Naive thymus-derived CD8-positive, alpha-beta T cell (primary cell): ENCODE measurements around the gene SLC9C2. TPM values are rescaled to one million over a fixed set of nuclear protein-coding genes. Genes with fewer than 3 reads are reported as not detected.
"Not testable (repeated sequence)": the region's sequence is repeated elsewhere in the genome, so short reads cannot be mapped to it uniquely, and the experiment has no call there.

Source experiments
- ATAC-seq, 2 donors: fragments of 150-1000 bp; cut with Tn5 transposase in 1 of 2; sonication (Bioruptor Pico), chemical (Tn5 transposase) in 1 of 2; 1 replicate in 1 of 2; 2 replicates in 1 of 2; pipeline ENCODE4 v1.10.0; 2021; ENCODE audit warnings: mild to moderate bottlenecking in 2 of 2, moderate library complexity in 2 of 2
- POLR2A ChIA-PET: fragments of 350-600 bp; sonication (Branson Sonifier 250); formaldehyde crosslinking; loops from one replicate; lab custom pipeline; 2021; ENCODE audit warnings: antibody characterized with exemption; lab: Charles Lee
- DNase-seq, 10 donors: peaks; one replicate each; pipeline versions ENCODE4 v3.0.0 to v3.0.0-alpha.2; 2020 to 2022
- H3K27ac Mint-ChIP-seq, 10 donors: one replicate each; pipeline ENCODE4 v1.8.0; 2020 to 2022; ENCODE audit warnings: mild to moderate bottlenecking in 10 of 10, mixed read lengths in 10 of 10, moderate library complexity in 4 of 10, inconsistent platforms in 1 of 10
- H3K27me3 Mint-ChIP-seq, 5 donors: one replicate each; pipeline ENCODE4 v1.8.0; 2021 to 2022; ENCODE audit warnings: mixed read lengths in 5 of 5
- H3K36me3 Mint-ChIP-seq, 3 donors: one replicate each; pipeline ENCODE4 v1.8.0; 2020 to 2022; ENCODE audit warnings: mixed read lengths in 3 of 3, mild to moderate bottlenecking in 2 of 3, inconsistent platforms in 1 of 3
- H3K4me1 Mint-ChIP-seq, 4 donors: one replicate each; pipeline ENCODE4 v1.8.0; 2021 to 2022; ENCODE audit warnings: mixed read lengths in 4 of 4
- H3K4me3 Mint-ChIP-seq, 10 donors: one replicate each; pipeline ENCODE4 v1.8.0; 2020 to 2022; ENCODE audit warnings: mild to moderate bottlenecking in 10 of 10, mixed read lengths in 10 of 10, moderate library complexity in 6 of 10, inconsistent platforms in 1 of 10
- H3K9me3 Mint-ChIP-seq, 9 donors: one replicate each; pipeline ENCODE4 v1.8.0; 2020 to 2022; ENCODE audit warnings: mixed read lengths in 9 of 9, mild to moderate bottlenecking in 3 of 9, inconsistent platforms in 1 of 9, moderate library complexity in 1 of 9
- polyA plus RNA-seq, 3 donors: library from polyadenylated mRNA; unstranded; fragments of 300-500 nt; fragmentation: Illumina TruSeq; gene quantifications; one replicate each; pipeline ENCODE4 v1.2.3, GENCODE V29; 2021
- total RNA-seq, 8 experiments: library from RNA in 2 of 8; stranded (reverse) in 2 of 8; gene quantifications; one replicate each; pipeline ENCODE4 v1.2.3 and lab custom pipeline; 2021 to 2026

The SLC9C2 gene
- total and polyA plus RNA-seq, 5 experiments from 2014 or later = not detected

- DNase-seq (no peak), ATAC-seq (peak in 1 of 2 donors; percentile 36)
- Mint-ChIP-seq H3K27me3 (peaks cover 0 to 7% (median 0%) of the 10 kb centered on the region in 5 donors), H3K27ac (peak overlapping the region in 5 of 10 donors; percentile 4 to 88 (median 43)), H3K4me1 (peaks cover 0 to 16% (median 6%) of the 10 kb centered on the region in 4 donors), H3K9me3 (peaks cover 0 to 27% (median 12%) of the 10 kb centered on the region in 9 donors), H3K36me3 (peaks cover 0 to 23% (median 12%) of the 10 kb centered on the region in 3 donors), H3K4me3 (peak overlapping the region in 1 of 10 donors; percentile 10)
- POLR2A ChIA-PET = no interaction called here
Observed at GRCh38 chr1:173570370-173571007, 32.4 kb downstream of the SLC9C2 start.

- POLR2A ChIA-PET = no interaction called here
- Mint-ChIP-seq H3K36me3 (peaks cover 0 to 26% (median 12%) of the 10 kb centered on the region in 3 donors), H3K9me3 (peaks cover 0 to 34% (median 14%) of the 10 kb centered on the region in 9 donors), H3K27ac (no peak overlapping the region), H3K27me3 (peaks cover 0 to 7% (median 0%) of the 10 kb centered on the region in 5 donors), H3K4me3 (no peak overlapping the region), H3K4me1 (peaks cover 0 to 16% (median 6%) of the 10 kb centered on the region in 4 donors)
- ATAC-seq (no peak), DNase-seq (no peak)
Observed at GRCh38 chr1:173568483-173568882, 34.4 kb downstream of the SLC9C2 start.

GRCh38 chr1:173563846-173564245 lies 39.0 kb downstream of the SLC9C2 start:
- Mint-ChIP-seq H3K9me3 (peaks cover 0 to 35% (median 15%) of the 10 kb centered on the region in 9 donors), H3K4me1 (peaks cover 0 to 15% (median 4%) of the 10 kb centered on the region in 4 donors), H3K27ac (peak overlapping the region in 1 of 10 donors; percentile 50), H3K36me3 (peaks cover 0 to 26% (median 10%) of the 10 kb centered on the region in 3 donors)
- not testable (repeated sequence) for H3K4me3 Mint-ChIP-seq, DNase-seq, ATAC-seq, H3K27me3 Mint-ChIP-seq
- POLR2A ChIA-PET = interaction anchor here (0.6 kb wide), 1 partner anchor 87 kb away, joined by 4 read pairs; the partner anchor contains the start of gene PRDX6

GRCh38 chr1:173562813-173563212 lies 40.1 kb downstream of the SLC9C2 start:
- H3K4me3 Mint-ChIP-seq = no peak overlapping the region
- no peak for DNase-seq
- H3K27me3 Mint-ChIP-seq = peaks cover 0 to 2% (median 0%) of the 10 kb centered on the region in 5 donors
- peaks cover 0 to 29% (median 13%) of the 10 kb centered on the region in 9 donors for H3K9me3 Mint-ChIP-seq
- peak overlapping the region in 3 of 10 donors; percentile 20 to 74 (median 66) for H3K27ac Mint-ChIP-seq
- H3K36me3 Mint-ChIP-seq = peaks cover 0 to 18% (median 10%) of the 10 kb centered on the region in 3 donors
- peaks cover 0 to 26% (median 5%) of the 10 kb centered on the region in 4 donors for H3K4me1 Mint-ChIP-seq
- POLR2A ChIA-PET = interaction anchor here (0.6 kb wide), 1 partner anchor 12 kb away, joined by 3 read pairs; no protein-coding TSS in a partner anchor
- ATAC-seq = no peak

GRCh38 chr1:173561263-173561662 lies 41.6 kb downstream of the SLC9C2 start:
- no peak overlapping the region for H3K4me3 Mint-ChIP-seq

GRCh38 chr1:173560285-173560880 lies 42.5 kb downstream of the SLC9C2 start:
- H3K9me3 Mint-ChIP-seq = peaks cover 0 to 8% (median 3%) of the 10 kb centered on the region in 9 donors
- H3K27me3 Mint-ChIP-seq = peaks cover 0 to 2% (median 0%) of the 10 kb centered on the region in 5 donors
- peaks cover 0 to 29% (median 6%) of the 10 kb centered on the region in 4 donors for H3K4me1 Mint-ChIP-seq
- ATAC-seq (no peak), DNase-seq (no peak)
- H3K36me3 Mint-ChIP-seq = peaks cover 0 to 4% (median 0%) of the 10 kb centered on the region in 3 donors
- no peak overlapping the region for H3K4me3 Mint-ChIP-seq
- peak overlapping the region in 3 of 10 donors; percentile 25 to 71 (median 40) for H3K27ac Mint-ChIP-seq
- POLR2A ChIA-PET = no interaction called here

More at GRCh38 chr1:173561263-173561662, 41.6 kb downstream of the SLC9C2 start:
- peaks cover 0 to 14% (median 3%) of the 10 kb centered on the region in 9 donors for H3K9me3 Mint-ChIP-seq
- peaks cover 0 to 2% (median 0%) of the 10 kb centered on the region in 5 donors for H3K27me3 Mint-ChIP-seq
- H3K27ac Mint-ChIP-seq = peak overlapping the region in 2 of 10 donors; percentile 40 to 71
- no peak for ATAC-seq
- POLR2A ChIA-PET = no interaction called here
- peaks cover 0 to 26% (median 5%) of the 10 kb centered on the region in 4 donors for H3K4me1 Mint-ChIP-seq
- H3K36me3 Mint-ChIP-seq = peaks cover 0 to 4% (median 0%) of the 10 kb centered on the region in 3 donors
- no peak for DNase-seq

- H3K9me3 Mint-ChIP-seq = no peaks in the 10 kb centered on the region
- no peaks in the 10 kb centered on the region for H3K36me3 Mint-ChIP-seq
- ATAC-seq (no peak), DNase-seq (no peak)
- H3K27me3 Mint-ChIP-seq = no peaks in the 10 kb centered on the region
- POLR2A ChIA-PET = no interaction called here
- H3K4me1 Mint-ChIP-seq = peaks cover 19 to 75% (median 37%) of the 10 kb centered on the region in 4 donors
- H3K27ac Mint-ChIP-seq = peak overlapping the region in 4 of 10 donors; percentile 20 to 60 (median 26)
- H3K4me3 Mint-ChIP-seq = no peak overlapping the region
Observed at GRCh38 chr1:173555651-173556305, 47.1 kb downstream of the SLC9C2 start.

- H3K9me3 Mint-ChIP-seq = no peaks in the 10 kb centered on the region
- no peaks in the 10 kb centered on the region for H3K36me3 Mint-ChIP-seq
- peak overlapping the region in 4 of 10 donors; percentile 0 to 50 (median 38) for H3K27ac Mint-ChIP-seq
- DNase-seq (no peak), ATAC-seq (no peak)
- peaks cover 18 to 75% (median 45%) of the 10 kb centered on the region in 4 donors for H3K4me1 Mint-ChIP-seq
- H3K27me3 Mint-ChIP-seq = no peaks in the 10 kb centered on the region
- POLR2A ChIA-PET = no interaction called here
- H3K4me3 Mint-ChIP-seq = peak overlapping the region in 1 of 10 donors; percentile 45
Observed at GRCh38 chr1:173554541-173555250, 48.2 kb downstream of the SLC9C2 start.

- H3K27me3 Mint-ChIP-seq = no peaks in the 10 kb centered on the region
- ATAC-seq (no peak), DNase-seq (no peak)
- H3K4me3 Mint-ChIP-seq = no peak overlapping the region
- H3K9me3 Mint-ChIP-seq = no peaks in the 10 kb centered on the region
- POLR2A ChIA-PET = interaction anchor here (0.8 to 0.9 kb wide), 2 partner anchors 11 to 118 kb away, joined by 3 read pairs; no protein-coding TSS in a partner anchor
- H3K4me1 Mint-ChIP-seq = peaks cover 21 to 75% (median 51%) of the 10 kb centered on the region in 4 donors
- no peaks in the 10 kb centered on the region for H3K36me3 Mint-ChIP-seq
- H3K27ac Mint-ChIP-seq = peak overlapping the region in 4 of 10 donors; percentile 0 to 88 (median 17)
Observed at GRCh38 chr1:173554089-173554488, 48.8 kb downstream of the SLC9C2 start.

GRCh38 chr1:173553312-173553711 lies 49.6 kb downstream of the SLC9C2 start:
- H3K9me3 Mint-ChIP-seq = no peaks in the 10 kb centered on the region
- DNase-seq (no peak), ATAC-seq (no peak)
- H3K4me1 Mint-ChIP-seq = peaks cover 25 to 77% (median 57%) of the 10 kb centered on the region in 4 donors
- H3K27ac Mint-ChIP-seq = peak overlapping the region in 7 of 10 donors; percentile 25 to 88 (median 72)
- H3K4me3 Mint-ChIP-seq = peak overlapping the region in 1 of 10 donors; percentile 40
- POLR2A ChIA-PET = interaction anchor here (0.8 to 0.9 kb wide), 2 partner anchors 12 to 118 kb away, joined by 3 read pairs; no protein-coding TSS in a partner anchor
- no peaks in the 10 kb centered on the region for H3K36me3 Mint-ChIP-seq
- no peaks in the 10 kb centered on the region for H3K27me3 Mint-ChIP-seq

- peak overlapping the region in 9 of 10 donors; percentile 3 to 91 (median 79) for H3K27ac Mint-ChIP-seq
- no peaks in the 10 kb centered on the region for H3K9me3 Mint-ChIP-seq
- H3K36me3 Mint-ChIP-seq = no peaks in the 10 kb centered on the region
- H3K4me1 Mint-ChIP-seq = peaks cover 23 to 81% (median 59%) of the 10 kb centered on the region in 4 donors
- H3K4me3 Mint-ChIP-seq = peak overlapping the region in 7 of 10 donors; percentile 15 to 71 (median 44)
- no peak for ATAC-seq
- no peaks in the 10 kb centered on the region for H3K27me3 Mint-ChIP-seq
- no peak for DNase-seq
- POLR2A ChIA-PET = no interaction called here
Observed at GRCh38 chr1:173551699-173552098, 51.2 kb downstream of the SLC9C2 start.
